NOMO-1 treated with DMSO at 0.1 percent for 48 hours (cell line): ENCODE results near the gene PAF1.
"Not testable (repeated sequence)": the region's sequence is repeated elsewhere in the genome, so short reads cannot be mapped to it uniquely, and the experiment has no call there.

Source experiments
- DNase-seq: peaks from one replicate; lab custom pipeline; 2025; ENCODE audit not compliant: unreplicated experiment; lab: John Stamatoyannopoulos, UW

PAF1 gene

GRCh38 chr19:39384839-39385568 is 5.9 kb downstream of the PAF1 start:
- no peak for DNase-seq

DNA sequence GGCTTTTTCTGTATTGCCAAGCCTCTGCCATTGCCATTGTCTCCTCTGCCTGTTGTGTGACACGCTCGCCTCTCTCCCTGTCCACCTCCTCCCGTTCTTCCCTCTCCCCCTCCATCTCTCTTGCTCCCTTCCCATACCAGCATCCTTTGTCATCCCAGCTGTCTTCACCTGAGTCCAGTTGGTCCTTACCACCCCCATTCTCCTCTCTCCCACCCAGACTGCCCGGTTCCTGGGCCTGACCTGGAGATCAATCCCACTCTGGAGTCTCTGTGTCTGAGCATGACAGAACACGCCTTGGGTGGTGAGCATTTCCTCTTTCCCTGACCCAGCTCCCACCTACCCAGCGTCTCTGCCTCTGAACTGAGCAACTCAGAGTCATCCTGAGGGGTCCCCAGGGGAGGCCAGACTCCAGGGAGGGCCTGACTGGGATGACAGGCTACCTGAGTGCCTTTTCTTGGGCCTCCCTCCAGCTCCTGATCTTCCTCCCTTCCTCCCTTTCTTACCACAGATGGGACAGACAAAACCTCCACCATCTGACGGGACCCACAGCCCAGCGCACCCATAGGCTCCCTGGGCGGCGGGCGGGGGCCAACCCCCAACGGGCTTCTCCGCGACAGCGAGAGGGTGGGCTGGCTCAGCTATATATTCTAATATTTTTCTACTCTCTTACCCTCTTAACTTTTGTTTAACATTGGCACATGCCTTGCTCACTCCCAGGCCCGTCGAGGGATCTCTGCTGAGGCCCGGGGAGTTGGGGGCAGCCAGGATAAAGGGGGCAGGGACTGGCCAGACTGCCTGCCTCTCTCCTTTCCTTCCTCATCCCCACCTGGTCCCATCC is 7.7 kb downstream of the PAF1 start:
- DNase-seq: no peak

GRCh38 chr19:39381910-39382611 is 8.8 kb downstream of the PAF1 start:
- no peak for DNase-seq

DNA sequence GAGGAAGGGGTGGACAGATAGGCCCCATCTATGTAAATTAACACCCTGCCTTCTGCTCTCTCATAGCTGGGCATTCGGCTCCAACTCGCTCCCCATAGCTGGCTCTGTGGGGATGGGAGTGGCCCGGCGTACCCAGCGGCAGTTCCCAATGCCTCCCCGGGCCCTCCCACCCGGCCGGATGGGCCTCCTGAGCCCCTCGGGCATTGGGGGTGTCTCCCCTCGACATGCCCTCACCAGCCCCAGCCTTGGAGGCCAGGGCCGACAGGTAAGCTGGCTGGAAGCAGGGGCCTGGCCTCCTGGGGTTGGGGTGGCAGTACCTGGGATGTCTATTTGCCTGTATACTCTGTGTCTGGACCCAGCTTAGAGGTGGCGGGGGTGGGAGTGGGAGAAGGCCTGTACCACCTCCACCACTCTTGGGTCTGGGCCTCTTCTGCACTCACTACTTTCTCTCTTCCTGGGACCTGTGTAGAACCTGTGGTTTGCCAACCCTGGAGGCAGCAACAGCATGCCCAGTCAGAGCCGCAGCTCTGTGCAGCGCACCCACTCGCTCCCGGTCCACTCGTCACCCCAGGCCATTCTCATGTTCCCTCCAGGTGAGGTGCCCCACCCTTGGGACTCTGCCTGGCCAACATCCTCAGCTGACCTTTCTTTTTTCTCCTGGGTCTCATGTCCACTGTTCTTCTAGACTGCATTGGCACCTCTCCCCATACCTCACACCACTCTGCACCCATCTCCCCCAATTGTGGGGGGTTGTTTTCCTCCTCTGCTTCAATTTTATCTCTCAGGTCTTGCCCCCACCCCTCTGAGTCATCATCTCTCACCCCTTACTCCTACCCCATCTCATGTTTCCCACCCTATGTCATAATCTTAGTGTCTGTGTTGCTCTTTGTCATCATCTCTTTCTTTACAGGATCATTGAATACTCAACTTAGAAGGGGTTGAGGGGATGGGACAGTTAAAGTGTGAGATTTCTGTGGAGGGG is 10.1 kb downstream of the PAF1 start:
- no peak for DNase-seq

DNA sequence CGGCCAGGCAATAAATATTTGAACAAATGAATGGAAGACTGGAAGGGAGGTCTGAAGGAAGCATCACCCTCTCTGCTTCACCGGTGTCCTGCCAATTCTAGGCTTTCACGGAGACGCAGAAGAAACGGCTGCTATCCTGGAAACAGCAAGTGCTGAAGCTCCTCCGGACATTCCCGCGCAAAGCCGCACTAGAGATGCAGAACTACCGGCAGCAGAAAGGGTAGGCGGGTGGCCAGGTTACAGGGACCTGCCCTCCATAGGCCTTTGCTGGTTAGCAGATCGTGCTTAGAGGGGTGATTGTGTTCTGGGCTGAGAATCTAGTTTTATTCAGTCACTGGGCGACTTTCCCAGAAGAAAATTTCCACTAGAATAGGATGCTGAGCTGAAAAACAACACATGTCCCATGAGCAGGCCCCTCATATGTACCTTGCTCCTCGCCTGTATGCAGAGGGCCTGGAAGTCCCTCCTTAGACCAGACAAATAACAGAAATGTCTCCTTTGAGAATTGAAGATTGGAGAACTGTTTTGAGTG is 11.0 kb downstream of the PAF1 start:
- no peak for DNase-seq

DNA sequence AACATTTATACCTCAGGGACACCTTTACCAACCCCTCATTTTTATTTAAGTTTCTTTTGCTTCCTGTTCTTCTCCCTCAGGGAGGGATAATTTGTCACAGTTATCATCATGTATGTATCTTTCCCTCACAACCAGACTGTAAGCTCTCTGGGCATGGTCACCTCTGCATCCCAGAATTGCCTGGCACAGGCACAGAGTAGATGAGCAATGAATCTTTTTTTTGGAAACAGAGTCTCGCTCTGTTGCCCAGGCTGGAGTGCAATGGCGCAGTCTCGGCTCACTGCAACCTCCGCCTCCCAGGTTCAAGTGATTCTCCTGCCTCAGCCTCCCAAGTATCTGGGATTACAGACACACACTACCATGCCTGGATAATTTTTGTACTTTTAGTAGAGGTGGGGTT is 11.5 kb downstream of the PAF1 start:
- DNase-seq: not testable (repeated sequence)

GRCh38 chr19:39377373-39378362 is 13.2 kb downstream of the PAF1 start:
- no peak for DNase-seq

- no peak for DNase-seq
Measured at GRCh38 chr19:39375929-39376328, 15.0 kb downstream of the PAF1 start.

- DNase-seq: no peak
Measured at GRCh38 chr19:39372941-39373340, 18.0 kb downstream of the PAF1 start.

DNA sequence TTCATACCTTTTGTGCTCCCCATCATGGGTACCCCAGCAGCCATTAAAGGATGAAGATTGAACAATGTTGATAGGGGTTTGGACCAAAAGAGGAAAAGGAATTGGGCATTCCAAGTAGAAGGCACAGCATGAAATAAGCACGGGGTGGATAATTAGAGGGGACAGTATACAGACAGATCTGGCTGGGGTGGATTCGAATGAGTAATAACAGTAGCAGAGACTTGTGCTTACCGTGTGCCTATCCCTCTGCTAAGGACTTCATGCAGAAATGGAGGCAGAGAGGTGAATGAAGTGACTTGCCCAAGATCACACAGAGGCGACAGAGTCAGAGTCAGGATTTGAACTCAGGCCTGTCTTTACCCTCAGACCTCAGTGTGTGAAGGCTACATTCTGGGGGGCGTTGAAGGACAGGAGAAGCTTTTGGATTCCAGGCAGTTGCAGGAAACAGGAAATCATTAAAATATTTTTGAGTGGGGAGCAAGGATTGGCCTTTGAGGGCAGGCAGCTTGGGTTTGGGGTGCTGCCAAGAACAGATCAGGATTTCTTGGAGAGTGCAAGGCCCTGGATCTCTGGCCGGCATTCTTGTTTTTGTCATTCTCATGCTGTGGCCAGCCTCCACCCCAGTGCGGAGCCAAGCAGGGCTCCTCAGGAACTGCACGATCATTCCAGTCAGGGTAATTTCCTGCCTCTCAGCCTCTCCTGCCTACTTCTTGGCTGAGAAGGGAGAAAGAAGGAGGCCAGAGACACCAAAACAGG is 18.7 kb downstream of the PAF1 start:
- DNase-seq: no peak

GRCh38 chr19:39370735-39371134 is 20.2 kb downstream of the PAF1 start:
- DNase-seq: no peak

- no peak for DNase-seq
Measured at GRCh38 chr19:39369200-39369599, 21.7 kb downstream of the PAF1 start.

- no peak for DNase-seq
Measured at GRCh38 chr19:39365531-39365930, 25.4 kb downstream of the PAF1 start.

DNA sequence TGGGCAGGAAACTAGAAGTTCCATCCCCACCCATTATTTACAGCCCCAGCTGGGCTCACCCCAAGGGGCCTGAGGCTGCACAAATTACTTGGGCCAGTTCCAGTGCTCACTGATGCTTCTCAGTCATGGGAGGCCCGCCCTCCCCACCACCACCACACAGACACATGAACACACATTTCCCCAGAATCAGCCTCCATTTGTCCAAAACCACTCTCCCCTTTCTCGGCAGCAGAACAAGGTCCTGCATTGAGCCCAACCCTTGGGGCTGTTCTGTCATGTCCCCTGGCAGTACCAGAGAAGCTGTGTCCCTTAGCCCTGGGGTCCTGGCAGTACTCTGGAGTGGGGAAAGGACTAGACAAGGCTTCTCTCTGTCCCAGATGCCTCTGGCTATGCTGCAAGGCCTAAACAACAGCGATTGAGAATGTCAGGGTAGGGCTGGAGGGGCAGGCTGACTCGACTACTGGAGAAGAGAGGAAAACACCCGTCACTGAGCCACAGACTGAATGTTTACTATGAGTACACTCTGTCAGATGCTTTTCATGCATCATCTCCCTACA is 26.9 kb downstream of the PAF1 start:
- no peak for DNase-seq

- no peak for DNase-seq
Measured at GRCh38 chr19:39362682-39363657, 27.9 kb downstream of the PAF1 start.

DNA sequence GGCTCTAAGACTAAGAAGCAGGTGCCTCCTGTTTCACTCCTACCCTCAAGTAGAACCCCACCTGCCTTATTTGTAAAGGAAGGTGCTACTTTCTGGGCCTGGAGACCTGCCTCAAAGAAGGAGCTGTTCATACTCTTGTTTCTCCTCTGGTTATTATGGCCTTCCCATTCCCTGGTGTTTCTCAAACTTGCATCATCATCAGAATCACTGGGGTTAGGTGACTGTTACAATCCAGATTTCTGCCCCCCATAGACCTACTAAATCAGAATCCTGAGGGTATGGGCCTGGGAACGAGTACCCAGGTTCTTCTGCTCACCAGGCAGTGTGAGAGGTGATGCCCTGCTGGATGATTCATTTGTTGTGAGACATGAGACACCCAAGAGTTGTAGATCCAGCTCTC is 30.3 kb downstream of the PAF1 start:
- no peak for DNase-seq

- no peak for DNase-seq
Measured at GRCh38 chr19:39359026-39359425, 31.9 kb downstream of the PAF1 start.
